Measurements from ENCODE around the gene INPP5A.
"Not testable (repeated sequence)": the region's sequence is repeated elsewhere in the genome, so short reads cannot be mapped to it uniquely, and the experiment has no call there.

The INPP5A gene

GRCh38 chr10:132570771-132571649 lies 33.4 kb downstream of the INPP5A start:
- DNase-seq = no peak
- in situ Hi-C loops (cut with MboI; ENCODE audit: low pct_unique_long_range_greater_than_20kb, low sequenced_read_pairs) = no loop called here

GRCh38 chr10:132571650-132572544 lies 34.3 kb downstream of the INPP5A start:
- peak; percentile 84 for DNase-seq
- in situ Hi-C loops (cut with MboI; ENCODE audit: low pct_unique_long_range_greater_than_20kb, low sequenced_read_pairs) = no loop called here

GRCh38 chr10:132572545-132572937 lies 35.0 kb downstream of the INPP5A start:
- in situ Hi-C loops (cut with MboI; ENCODE audit: low pct_unique_long_range_greater_than_20kb, low sequenced_read_pairs) = no loop called here
- no peak for DNase-seq

GRCh38 chr10:132572946-132573345 lies 35.4 kb downstream of the INPP5A start:
- in situ Hi-C loops (cut with MboI; ENCODE audit: low pct_unique_long_range_greater_than_20kb, low sequenced_read_pairs); DNase-seq: not testable (repeated sequence)

GRCh38 chr10:132574288-132574687 lies 36.7 kb downstream of the INPP5A start:
- DNase-seq = no peak
- in situ Hi-C loops (cut with MboI; ENCODE audit: low pct_unique_long_range_greater_than_20kb, low sequenced_read_pairs) = no loop called here

GRCh38 chr10:132574783-132575319 lies 37.3 kb downstream of the INPP5A start:
- DNase-seq = peak; percentile 87
- in situ Hi-C loops (cut with MboI; ENCODE audit: low pct_unique_long_range_greater_than_20kb, low sequenced_read_pairs) = no loop called here

- in situ Hi-C loops (cut with MboI; ENCODE audit: low pct_unique_long_range_greater_than_20kb, low sequenced_read_pairs) = no loop called here
- peak; percentile 96 for DNase-seq
These were observed 38.0 kb downstream of the INPP5A start for GRCh38 chr10:132575320-132576201.

- in situ Hi-C loops (cut with MboI; ENCODE audit: low pct_unique_long_range_greater_than_20kb, low sequenced_read_pairs) = no loop called here
- DNase-seq = no peak
These were observed 39.2 kb downstream of the INPP5A start for GRCh38 chr10:132576671-132577349.

GRCh38 chr10:132577350-132578003 lies 39.9 kb downstream of the INPP5A start:
- in situ Hi-C loops (cut with MboI; ENCODE audit: low pct_unique_long_range_greater_than_20kb, low sequenced_read_pairs) = no loop called here
- DNase-seq = no peak

- DNase-seq = no peak
- in situ Hi-C loops (cut with MboI; ENCODE audit: low pct_unique_long_range_greater_than_20kb, low sequenced_read_pairs) = no loop called here
These were observed 40.8 kb downstream of the INPP5A start for GRCh38 chr10:132578287-132578951.

- no peak for DNase-seq
- in situ Hi-C loops (cut with MboI; ENCODE audit: low pct_unique_long_range_greater_than_20kb, low sequenced_read_pairs) = no loop called here
These were observed 41.7 kb downstream of the INPP5A start for GRCh38 chr10:132579027-132579859.

- in situ Hi-C loops (cut with MboI; ENCODE audit: low pct_unique_long_range_greater_than_20kb, low sequenced_read_pairs) = no loop called here
- DNase-seq = peak; percentile 32
These were observed 42.6 kb downstream of the INPP5A start for GRCh38 chr10:132580143-132580542.

GRCh38 chr10:132580617-132581016 lies 43.0 kb downstream of the INPP5A start:
- DNase-seq = no peak
- in situ Hi-C loops (cut with MboI; ENCODE audit: low pct_unique_long_range_greater_than_20kb, low sequenced_read_pairs) = no loop called here

- DNase-seq = no peak
- in situ Hi-C loops (cut with MboI; ENCODE audit: low pct_unique_long_range_greater_than_20kb, low sequenced_read_pairs) = no loop called here
These were observed 44.5 kb downstream of the INPP5A start for GRCh38 chr10:132582137-132582536.

- in situ Hi-C loops (cut with MboI; ENCODE audit: low pct_unique_long_range_greater_than_20kb, low sequenced_read_pairs) = no loop called here
- no peak for DNase-seq
These were observed 45.2 kb downstream of the INPP5A start for GRCh38 chr10:132582771-132583170.

GRCh38 chr10:132583456-132583855 lies 45.9 kb downstream of the INPP5A start:
- DNase-seq = no peak
- in situ Hi-C loops (cut with MboI; ENCODE audit: low pct_unique_long_range_greater_than_20kb, low sequenced_read_pairs) = no loop called here

- in situ Hi-C loops (cut with MboI; ENCODE audit: low pct_unique_long_range_greater_than_20kb, low sequenced_read_pairs) = no loop called here
- DNase-seq = no peak
These were observed 46.5 kb downstream of the INPP5A start for GRCh38 chr10:132584081-132584480.
